GM06990 (cell line): ENCODE results near the gene CCL8.

Source experiments
- DNase-seq: peaks from one replicate; pipeline ENCODE4 v3.0.0-alpha.2; 2011; ENCODE audit not compliant: insufficient read length; ENCODE audit errors: extremely low read depth
- H3K27me3 ChIP-seq: replicated peaks from 2 replicates; pipeline ENCODE4 v1.6.0; 2011; ENCODE audit warnings: low read length; ENCODE audit not compliant: control insufficient read depth, insufficient read depth
- H3K36me3 ChIP-seq: 2 replicates; pipeline ENCODE4 v1.5.1; 2011; ENCODE audit warnings: low read length; ENCODE audit not compliant: control insufficient read depth, insufficient read depth
- H3K4me3 ChIP-seq: replicated peaks from 2 replicates; pipeline ENCODE4 v1.5.1; 2011; ENCODE audit warnings: low read depth, mild to moderate bottlenecking, control low read depth, low read length
- TF ChIP-seq, protein P1 (sequence below): IDR thresholded peaks from 2 replicates; pipeline ENCODE4 v1.5.1; 2011; ENCODE audit warnings: low read length, control low read depth, mild to moderate bottlenecking, inconsistent platforms; ENCODE audit not compliant: insufficient read depth, poor library complexity, severe bottlenecking

Gene CCL8

DNA sequence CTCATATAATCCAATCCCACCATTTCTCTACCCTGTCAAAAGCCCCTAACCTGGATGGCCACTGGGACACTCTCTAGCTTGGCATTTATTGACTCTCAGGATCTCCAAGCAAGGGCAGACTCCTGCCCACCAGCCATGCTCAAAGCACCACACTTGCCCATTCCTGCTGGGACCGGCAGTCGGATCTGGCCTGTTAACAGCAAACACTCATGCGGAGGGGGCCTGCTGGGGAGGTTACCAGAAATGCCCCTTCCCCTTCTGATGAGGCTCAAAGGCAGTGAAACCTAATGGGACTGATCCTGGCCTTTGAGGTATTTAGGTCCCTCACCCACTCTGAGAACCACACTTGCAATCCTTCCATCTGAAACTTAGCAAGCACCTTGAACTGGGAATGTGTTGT lies 50.3 kb downstream of the CCL8 start:
- Histone ChIP-seq H3K27me3 (peaks cover 4% of the 10 kb centered on the region), H3K36me3 (no peaks in the 10 kb centered on the region), H3K4me3 (no peak overlapping the region)
- DNase-seq: no peak
- TF ChIP-seq, protein P1, sequence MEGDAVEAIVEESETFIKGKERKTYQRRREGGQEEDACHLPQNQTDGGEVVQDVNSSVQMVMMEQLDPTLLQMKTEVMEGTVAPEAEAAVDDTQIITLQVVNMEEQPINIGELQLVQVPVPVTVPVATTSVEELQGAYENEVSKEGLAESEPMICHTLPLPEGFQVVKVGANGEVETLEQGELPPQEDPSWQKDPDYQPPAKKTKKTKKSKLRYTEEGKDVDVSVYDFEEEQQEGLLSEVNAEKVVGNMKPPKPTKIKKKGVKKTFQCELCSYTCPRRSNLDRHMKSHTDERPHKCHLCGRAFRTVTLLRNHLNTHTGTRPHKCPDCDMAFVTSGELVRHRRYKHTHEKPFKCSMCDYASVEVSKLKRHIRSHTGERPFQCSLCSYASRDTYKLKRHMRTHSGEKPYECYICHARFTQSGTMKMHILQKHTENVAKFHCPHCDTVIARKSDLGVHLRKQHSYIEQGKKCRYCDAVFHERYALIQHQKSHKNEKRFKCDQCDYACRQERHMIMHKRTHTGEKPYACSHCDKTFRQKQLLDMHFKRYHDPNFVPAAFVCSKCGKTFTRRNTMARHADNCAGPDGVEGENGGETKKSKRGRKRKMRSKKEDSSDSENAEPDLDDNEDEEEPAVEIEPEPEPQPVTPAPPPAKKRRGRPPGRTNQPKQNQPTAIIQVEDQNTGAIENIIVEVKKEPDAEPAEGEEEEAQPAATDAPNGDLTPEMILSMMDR: no peak

DNA sequence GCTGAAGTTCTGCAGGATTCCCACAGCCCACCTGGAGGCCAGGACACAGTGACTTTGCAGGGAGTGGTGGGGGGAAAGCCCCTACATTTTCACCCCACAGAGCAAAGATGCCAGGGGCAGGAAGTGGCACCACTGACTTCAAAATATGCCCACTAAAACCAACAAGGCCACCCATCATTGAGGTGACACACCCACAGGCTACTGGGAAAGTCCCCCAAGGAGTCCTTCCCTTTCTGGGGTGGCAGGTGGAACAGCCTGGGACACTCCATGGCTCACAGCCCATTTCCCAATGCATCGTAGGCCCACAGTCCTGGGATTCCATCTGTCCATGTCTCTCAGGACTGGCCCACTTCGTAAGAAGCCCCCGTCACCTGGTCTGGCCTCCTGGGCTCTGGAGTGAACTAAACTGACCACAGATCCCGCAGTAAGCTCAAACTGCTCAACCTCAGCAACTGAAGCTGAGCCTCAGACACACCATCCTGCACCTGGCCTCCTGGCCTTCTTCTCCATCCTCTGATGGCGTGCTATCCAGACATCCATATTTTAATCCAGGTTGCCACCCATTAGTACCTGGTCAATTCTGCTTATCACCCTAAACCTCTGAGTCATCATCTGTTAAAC lies 51.3 kb downstream of the CCL8 start:
- Histone ChIP-seq H3K27me3 (peaks cover 4% of the 10 kb centered on the region), H3K4me3 (no peak overlapping the region), H3K36me3 (no peaks in the 10 kb centered on the region)
- TF ChIP-seq, protein P1: no peak
- DNase-seq: no peak

DNA sequence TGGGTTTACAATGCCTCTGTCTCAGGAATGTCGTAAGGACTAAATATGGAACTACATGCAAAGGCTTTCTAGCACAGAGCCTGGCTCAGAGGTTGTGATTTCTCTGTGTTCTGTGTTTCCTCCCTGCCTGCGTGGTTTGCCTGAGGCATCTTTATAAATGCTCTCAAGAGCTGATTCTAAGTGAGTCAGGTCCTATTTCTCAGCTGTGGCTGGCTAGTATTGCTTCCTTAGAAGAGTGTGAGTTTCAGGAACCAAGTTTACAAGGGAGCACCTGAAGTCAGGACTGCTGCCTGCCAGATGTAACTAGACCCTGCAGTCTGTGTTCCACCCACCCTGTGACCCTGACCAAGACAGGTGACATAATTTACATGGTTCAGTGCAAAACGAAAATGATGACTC lies 51.8 kb downstream of the CCL8 start:
- Histone ChIP-seq H3K27me3 (peaks cover 4% of the 10 kb centered on the region), H3K4me3 (no peak overlapping the region), H3K36me3 (no peaks in the 10 kb centered on the region)
- TF ChIP-seq, protein P1: no peak
- DNase-seq: no peak
